HG03565 (cell line): ENCODE measurements around the gene MAPK8IP1.

Experiments used
- ATAC-seq: cut with Tn5 transposase; IDR thresholded peaks from one replicate; pipeline ENCODE4 v1.9.1; 2021; ENCODE audit warnings: mild to moderate bottlenecking, moderate library complexity; ENCODE audit not compliant: unreplicated experiment

Gene MAPK8IP1

DNA sequence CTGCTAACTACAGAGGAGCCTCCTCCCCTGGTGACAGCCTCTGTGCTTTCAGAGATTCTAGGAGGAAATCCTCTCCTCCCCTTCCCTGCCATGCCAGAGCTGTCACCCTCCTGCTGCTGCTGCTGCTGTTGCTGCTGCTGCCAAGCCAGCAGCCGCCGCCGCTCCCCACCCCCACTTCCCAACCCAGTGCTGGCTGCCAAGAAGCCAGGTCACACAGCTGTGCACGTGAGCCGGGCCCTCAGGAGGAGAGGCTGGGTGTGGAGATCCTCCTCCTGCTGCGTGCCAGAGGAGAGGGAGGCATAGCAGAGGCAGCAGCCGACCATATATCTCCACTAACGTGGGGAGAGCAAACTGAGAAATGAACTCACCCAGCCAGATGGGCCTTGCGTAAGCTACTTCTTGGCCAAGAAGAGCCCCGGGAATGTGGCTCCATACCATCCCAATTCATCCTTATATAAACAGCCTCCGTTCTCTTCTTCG, 25.8 kb upstream of the MAPK8IP1 start:
- no peak for ATAC-seq

DNA sequence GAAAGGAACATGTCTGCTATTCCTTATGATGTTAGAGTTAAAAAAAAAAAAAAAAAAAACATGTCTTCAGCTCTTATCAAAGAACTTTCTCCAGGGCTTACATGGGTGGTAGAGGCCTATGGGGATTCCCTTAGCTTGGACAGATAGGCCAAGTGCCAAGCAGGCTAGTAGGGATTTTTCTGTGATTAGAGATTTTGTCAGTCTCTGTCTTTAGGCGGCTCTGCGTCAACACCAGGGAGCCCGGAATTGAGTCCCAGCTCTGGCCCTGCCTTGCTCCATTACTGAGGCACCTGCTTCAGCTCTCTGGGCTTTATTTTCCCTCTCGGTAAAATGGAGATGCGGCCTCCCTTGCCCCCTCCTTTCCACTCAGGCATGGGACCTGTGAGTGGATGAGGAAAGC, 25.1 kb upstream of the MAPK8IP1 start:
- no peak for ATAC-seq

DNA sequence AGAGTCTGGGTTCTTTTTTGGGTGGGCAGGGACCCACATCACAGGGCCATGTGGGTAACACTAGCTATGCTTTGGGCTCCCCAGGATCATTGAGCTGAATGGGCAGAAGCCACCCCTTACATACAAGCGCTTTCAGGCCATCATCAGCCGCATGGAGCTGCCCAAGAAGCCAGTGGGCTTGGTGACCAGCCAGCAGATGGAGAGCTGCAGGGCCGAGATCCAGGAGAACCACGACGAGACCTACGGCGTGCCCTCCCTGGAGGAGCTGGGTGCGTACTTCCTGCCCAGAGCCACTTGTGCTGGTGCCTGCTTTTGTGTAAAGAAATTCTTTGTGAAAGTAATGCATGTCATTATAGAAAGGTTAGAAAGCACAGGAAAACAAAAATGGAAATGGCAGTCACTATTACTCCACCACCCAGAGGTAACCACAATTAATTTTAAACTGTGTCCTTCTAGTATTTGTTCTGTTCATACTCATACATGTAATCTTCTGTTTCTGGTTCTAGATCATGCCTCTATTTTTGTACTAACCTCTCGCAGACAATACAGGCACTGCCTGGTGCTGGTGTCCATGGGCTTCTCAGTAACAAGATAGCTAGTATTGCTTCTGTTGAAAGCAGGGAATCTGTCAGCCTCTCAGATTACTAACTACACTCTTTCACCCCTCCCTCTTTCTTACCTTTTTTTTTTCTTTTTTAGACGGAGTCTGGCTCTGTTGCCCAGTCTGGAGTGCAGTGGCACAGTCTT, 24.5 kb upstream of the MAPK8IP1 start:
- no peak for ATAC-seq

DNA sequence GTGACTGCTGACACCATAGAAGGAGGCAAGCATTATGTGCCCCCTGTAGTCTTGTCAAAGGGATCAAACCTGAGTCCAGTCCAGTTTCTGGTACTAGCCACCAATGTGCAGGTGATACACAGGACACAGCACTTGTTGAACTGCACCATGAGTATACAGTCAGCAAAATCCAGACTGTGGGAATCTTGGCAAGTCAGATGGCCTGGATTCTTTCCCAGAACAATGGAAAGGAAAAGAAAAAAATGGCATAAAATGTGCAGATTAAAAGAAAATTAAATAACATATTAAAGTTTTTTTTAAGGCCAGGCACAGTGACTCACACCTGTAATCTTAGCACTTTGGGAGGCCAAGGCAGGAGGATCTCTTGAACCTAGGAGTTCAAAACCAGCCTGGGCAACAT, 21.4 kb upstream of the MAPK8IP1 start:
- no peak for ATAC-seq

DNA sequence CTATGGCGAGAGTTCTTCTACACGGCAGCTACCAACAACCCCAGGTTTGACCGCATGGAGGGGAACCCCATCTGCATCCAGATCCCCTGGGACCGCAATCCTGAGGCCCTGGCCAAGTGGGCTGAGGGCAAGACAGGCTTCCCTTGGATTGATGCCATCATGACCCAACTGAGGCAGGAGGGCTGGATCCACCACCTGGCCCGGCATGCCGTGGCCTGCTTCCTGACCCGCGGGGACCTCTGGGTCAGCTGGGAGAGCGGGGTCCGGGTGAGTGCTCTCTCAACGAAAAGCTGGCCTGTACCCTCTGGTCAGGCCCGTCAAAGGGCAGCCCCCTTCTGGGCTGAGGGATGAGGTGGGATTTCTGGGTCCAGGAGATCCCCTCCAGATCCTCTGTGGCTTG, 15.9 kb upstream of the MAPK8IP1 start:
- ATAC-seq: no peak

DNA sequence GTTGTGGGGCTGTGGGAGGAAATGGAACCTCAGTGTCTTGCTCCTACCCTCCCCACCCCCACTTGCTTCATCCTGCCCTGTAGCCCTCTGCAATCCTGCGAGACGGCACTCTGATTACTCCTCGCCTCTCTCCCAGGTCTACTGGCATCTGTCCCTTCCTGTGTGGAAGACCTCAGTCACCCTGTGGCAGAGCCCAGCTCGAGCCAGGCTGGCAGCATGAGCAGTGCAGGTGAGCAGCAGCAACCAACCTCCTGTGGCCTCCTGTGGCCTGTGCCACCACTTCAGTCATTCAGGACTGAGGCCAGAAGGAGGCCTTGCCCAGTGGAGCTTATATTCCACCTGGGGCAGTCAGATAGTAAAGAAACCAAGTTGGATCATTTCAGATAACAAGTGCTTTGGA, 14.7 kb upstream of the MAPK8IP1 start:
- no peak for ATAC-seq

DNA sequence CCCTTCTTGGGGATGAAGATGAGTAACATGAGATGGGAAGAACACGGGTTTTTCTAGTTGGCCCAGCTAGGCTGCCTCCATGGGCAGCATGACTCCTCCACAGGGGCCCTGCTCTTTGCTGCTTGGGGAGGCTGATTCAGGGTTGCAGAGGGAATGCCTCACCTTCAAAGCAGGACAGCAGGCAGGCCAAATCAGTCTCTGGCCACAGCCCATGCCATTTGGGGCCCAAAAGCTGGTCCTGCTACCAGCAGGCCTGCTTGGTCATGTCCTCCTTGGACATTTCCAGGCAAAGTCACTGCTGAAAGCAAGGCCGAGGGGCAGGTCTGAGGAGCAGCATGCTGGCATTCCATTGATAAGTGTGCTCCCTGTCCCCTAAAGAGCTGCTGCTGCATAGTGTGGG, 13.8 kb upstream of the MAPK8IP1 start:
- no peak for ATAC-seq

DNA sequence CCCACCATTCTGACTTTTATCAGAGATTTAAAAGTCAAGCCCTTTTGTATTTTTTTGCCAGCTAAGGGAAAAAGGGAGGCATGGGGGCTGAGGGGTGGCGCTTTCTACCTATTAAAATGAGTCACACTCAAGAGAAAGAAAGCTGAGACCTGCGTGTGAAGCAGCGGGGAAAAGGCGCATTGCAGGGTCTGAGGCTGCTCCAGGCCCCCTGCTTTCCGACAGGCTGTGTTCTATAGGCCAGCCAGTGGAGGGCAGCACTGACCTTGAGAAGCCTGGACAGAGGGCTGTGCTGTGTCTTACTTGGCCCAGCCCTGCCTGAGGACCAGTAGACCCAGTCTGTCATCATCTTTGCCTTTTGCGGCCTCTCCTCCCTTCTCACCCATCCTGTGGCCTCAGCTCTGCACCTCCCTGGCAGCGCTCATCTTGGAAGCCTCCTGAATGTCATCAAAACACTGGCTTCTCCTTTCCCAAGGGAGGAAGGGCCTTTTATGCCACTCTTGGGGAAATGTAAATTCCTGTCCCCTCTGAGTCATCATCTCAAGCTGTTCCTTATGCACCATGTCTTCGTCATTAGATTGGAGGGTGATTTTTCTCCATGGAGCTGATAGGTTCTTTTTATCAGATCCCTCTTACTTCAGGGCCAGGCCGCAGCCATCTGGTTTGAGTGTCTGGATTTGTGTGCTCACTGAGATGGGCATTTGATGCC, 12.6 kb upstream of the MAPK8IP1 start:
- ATAC-seq: no peak

DNA sequence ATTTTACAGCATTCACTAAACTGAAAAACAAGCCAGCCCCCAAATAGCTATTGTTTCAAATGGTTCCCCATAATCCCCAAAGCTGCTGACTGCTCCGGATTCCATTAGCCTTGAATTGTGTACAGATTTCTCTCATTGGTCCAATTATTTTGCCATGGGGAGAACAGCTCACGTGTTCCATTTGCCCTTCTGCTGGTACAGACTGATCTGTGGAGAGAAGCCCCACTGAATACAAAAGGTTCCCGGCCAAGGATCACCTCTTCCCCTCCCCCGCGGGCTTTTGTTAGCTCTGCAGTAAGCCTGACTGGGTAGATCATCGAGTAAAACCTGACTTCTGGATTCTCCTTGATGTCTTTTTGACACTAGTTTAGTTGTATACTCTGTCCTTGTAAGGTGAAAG, 9.1 kb upstream of the MAPK8IP1 start:
- ATAC-seq: no peak

DNA sequence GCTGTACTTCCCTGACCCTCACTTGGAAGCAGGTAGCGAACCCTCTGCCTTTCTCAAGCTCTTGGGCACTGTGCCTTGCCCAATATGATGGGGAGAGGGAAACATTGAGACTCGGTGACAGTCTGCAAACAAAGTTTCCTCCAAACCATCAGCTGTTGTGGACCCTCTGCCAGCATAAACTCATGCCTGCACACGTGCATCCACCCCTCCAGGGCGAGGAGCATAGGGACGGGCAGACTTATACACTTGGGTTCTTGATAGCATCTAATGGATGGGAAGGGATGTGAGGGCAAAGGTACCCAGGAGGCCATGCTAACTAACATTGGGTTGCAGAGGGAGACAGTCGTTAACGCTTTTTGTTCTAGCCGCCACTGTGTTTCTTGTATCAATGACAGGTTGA, 8.2 kb upstream of the MAPK8IP1 start:
- ATAC-seq: no peak

DNA sequence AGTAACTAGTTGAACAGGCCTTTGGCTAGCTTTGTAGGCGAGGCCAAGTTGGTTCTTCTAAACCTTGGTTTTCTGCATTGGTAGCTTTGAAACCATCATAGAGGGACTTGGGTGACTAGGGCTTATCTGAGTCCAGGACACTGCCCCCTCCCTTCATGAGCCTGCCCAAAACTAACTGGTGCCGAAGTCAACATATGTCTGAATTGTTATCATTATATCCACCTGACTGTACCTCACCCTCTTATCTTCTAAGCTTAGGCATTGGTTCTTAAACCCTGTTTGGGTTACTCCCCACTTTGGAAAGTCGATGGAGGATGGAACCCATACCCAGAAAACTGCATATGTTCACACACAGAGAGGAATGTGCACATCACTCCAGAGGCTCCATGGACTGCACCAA, 7.6 kb upstream of the MAPK8IP1 start:
- no peak for ATAC-seq

DNA sequence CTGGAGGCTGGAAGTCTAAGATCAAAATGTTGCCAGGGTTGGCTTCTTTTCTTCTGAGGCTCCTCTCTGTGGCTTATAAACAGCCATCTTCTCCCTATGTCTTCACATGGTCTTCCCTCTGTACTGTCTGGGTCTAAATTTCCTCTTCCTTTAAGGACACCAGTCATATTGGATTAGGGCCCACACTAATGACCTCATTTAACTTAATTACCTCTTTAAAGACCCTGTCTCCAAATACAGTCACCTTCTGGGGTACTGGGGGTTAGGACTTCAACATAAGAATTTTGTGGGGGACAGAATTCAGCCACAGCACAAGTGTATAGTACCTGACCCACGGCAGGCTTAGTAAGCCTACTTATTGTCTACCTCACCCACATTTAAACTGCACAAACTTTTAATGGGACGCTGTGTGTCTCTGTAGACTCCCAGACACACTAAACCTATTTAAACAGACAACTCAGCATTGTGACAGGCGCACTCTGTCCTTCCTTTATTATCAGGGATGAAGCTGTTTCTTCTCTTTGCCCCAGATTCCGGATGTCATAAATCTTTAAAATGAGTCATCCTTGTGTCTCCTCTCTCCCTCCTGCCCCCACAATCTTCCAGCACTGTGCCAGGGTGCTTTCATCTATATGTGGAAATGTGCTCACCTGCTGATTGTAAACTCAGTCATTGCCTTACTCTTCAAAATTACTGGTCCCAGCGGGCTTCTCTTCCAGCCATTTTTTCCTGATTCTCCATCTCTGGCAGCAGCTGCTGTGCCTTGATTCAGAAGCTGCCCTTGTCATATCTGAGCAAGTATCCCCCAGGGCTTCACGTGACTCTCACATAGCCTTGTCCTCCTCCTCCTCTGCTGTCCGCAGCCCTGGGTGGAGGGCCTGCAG, 5.4 kb upstream of the MAPK8IP1 start:
- no peak for ATAC-seq

DNA sequence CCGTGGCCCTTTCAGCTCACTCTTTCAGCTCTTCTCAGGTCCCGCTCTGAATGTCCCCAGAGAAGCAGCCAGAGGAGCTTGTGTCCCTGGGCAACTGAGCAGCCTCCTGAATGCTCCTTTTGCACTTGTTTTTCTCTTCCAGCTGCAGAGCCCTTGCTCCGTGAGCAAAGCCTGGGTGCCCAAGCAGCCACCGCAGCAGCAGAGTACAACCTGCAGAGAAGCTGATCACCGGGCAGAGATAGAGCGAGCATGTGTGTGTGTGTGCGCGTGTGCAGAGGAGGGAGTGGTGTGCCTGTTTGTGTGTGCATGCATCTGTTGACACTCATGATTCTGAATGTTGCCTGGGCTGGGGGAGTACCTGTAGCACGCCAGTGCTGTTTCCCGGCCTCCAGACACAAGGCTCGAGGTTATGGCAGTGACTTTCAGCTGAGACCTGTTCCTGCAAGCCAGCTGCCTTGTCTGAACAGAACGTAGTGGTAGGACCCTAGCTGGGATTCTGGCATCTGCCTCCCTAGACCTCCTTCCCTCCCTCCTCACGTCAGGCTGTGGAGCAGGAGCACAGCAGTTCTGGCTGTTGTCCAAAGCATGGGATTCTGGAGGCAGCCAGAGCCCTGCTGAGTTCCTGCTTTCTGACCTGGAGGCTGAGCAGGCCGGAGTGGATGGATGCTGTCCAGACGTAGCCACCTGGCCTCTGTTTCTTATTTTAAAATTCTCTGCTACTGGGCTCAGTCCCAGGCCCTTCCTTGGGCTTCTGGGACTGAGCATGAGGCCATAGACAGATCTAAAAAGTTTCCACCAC, 4.5 kb upstream of the MAPK8IP1 start:
- ATAC-seq: no peak

DNA sequence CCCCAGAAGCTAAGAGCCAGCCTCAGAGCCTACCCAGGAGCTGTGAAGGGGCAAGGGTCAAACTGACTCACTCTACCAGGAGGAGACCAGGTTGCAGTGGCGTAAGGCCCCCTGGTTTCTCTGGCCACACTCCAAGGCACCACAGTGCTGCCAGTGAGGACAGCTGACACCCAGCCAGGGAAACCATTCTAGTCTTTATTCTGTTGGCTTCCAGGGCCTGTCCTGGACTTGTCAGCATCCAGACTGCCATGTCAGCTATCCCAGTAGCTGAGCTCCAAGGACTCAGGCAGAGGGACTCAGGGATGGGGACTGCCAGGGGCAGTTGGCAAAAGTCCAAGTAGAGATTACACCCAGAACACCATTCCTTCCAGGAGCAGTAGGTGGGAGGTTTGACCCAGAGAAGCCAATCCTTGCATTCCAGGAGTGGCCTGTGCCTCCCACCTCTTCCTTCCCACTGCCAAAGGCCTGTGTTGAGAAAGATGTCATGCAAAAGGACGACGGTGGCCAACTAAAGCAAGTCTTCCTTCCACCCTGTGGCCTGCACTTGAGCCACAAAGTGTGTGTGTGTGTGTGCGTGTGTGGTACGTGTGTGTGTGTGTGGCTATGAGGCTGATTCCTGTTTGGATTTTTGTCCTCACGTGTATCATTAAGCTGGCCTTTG, 3.6 kb upstream of the MAPK8IP1 start:
- ATAC-seq: no peak

DNA sequence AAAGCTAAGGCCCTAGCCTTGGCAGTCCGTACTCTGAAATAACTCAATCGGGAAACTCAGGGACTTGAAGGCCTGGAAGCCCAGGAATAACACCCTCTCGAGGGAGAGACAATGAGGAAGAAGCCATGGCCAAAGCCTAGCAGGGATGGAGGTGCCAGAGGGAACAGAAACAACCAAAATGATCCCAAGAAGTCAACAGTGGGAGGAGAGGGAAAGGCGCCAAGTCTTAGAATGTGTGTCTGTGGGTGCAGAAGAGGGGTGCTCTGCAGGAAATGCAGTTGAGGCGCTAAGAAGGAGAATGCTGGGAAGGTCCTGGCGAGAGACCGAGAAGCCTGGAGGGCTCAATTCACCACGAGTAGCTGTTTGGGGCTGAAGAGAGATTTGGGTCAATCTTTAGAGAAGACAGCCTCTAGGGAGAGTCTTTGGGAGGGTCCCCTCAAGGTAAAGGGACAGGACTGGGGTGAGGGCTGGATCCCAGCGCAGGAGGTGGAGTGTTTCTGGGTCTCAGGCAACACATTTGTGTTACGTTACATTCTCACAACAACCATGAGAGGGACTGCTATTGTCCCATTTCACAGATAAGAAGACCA, 760 bp upstream of the MAPK8IP1 start:
- no peak for ATAC-seq

DNA sequence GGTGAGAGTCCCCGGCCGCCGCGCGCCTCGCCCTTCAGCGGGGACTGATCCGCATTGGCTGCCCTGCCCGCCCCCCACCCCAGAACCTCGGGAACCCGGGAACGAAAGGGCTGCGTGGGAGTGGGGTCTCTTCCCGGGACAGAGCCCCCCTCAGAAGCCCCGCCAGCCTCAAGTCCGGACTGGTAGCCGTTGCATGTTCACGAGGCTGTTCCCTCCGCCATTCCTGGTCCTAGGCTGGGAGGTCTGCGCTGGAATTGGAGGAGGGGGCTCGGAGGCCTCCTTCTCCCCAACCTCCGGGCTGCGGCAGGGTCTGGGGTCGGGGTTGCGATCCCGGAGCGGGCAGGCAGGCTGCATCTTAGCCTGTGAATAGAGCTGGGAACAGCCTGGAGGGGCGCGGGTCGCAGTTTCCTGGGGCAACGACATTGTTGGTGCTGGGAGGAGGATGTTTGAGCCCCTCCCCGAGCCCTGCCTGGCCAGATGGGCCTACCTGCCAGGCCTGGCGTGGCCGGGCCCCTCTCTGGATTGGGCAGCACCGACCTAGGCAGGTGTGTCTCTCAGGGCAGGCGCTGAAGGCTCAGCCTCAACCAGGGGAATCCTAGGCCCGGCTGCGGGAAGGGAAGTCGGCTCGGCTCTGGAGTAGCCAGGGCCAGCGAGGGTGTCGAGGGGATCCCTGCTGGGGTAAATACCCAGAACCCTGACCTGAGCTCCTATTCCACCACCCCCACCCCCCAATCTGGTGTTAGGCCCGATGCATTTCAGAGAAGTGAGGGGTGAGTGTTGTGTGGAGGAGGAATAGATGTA, 670 bp downstream of the MAPK8IP1 start:
- no peak for ATAC-seq

DNA sequence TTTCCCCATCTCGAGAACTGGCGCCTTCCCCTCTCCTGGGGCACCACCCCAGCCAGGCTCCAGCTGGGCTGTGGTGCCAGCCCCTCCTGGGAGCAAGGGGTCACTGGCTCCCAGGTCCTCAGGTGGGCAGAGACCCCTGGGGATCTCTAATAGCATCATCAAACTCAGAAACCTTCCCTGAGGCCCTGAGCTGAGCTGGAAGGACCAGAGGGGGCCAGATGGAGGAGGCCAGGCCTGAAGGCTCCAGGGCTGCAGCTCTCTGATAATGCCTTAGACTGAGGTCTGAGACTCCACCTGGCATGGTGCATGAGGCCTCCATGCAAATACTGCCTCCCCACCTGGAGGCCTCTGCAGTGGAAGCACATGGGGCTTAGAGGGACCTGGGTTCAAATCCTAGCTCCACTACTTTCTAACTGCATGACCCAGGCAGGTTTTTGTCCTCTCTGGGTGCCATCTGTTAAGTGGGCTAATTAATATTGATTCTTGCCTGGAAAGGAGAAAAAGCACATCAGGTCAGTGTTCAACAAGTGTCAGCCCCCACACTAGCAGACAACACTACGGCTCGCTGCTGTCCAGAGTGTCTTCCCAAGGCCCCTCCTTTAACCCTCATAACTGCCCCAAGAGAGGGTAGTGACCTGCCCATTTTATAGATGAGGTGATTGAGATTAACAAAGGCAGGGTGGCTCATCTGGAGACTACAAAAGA, 1.5 kb downstream of the MAPK8IP1 start:
- no peak for ATAC-seq

DNA sequence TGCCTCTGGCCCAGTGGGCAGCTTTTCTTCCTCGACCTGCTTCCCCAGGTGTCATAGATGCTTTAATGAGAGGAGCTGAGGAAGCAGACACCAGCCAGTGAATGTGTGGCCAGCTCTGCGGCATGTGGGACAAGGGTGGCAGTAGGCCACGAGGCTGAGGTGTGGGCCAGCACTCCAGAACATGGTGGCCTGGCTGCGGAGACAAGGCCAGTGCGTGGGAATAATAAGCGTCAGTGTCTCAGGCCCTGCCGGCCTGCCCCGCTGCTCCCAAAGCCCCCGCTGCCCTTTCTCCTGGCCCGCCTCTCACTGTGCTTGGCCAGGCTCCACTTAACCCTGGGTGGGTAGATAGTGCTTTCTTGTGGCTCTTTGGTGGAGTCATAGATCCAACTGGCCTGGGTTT, 2.1 kb downstream of the MAPK8IP1 start:
- ATAC-seq: no peak
